ENCODE data around the gene ADCY10.
"Not testable (repeated sequence)": the region's sequence is repeated elsewhere in the genome, so short reads cannot be mapped to it uniquely, and the experiment has no call there.

The ADCY10 gene

DNA sequence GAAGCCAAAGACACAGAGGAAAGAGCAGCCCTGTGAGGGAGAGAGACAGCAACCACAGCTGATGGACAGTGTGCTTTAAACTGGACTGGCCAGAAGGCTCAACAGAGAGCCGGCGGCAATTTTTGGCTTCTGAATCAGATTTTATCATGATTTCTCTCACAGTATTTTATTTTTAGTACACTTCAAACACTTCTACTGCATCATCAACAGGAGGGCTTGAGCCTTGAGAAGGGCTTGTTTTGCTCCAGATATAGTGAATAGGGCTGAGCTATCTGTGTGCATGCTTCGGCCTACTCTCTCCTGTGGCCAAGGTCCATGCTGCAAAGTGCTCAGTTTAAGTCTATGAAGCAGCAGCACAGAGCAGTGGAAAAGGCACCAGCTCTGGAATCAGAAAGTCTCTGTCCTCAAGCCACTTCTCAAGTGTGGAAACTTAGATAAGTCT lies 33.3 kb downstream of the ADCY10 start:
- no peak for DNase-seq

DNA sequence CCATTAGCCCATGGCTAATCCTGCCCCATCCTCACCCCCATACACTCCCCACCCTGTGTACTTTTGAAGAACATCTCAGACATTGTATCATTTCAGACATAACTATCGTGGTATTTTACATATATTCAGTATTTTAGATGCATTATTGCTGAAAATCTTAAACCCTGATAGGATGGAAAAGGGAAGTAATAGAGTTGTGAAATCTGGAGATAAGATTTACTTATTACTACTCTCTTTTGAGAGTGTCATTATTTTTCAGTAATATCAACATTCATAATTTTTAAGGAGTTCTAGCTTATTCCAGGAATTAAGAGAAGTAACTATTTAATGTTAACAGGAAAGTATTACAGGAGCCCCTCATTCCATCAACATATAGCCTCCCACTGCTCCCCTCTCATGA lies 34.4 kb downstream of the ADCY10 start:
- no peak for DNase-seq

DNA sequence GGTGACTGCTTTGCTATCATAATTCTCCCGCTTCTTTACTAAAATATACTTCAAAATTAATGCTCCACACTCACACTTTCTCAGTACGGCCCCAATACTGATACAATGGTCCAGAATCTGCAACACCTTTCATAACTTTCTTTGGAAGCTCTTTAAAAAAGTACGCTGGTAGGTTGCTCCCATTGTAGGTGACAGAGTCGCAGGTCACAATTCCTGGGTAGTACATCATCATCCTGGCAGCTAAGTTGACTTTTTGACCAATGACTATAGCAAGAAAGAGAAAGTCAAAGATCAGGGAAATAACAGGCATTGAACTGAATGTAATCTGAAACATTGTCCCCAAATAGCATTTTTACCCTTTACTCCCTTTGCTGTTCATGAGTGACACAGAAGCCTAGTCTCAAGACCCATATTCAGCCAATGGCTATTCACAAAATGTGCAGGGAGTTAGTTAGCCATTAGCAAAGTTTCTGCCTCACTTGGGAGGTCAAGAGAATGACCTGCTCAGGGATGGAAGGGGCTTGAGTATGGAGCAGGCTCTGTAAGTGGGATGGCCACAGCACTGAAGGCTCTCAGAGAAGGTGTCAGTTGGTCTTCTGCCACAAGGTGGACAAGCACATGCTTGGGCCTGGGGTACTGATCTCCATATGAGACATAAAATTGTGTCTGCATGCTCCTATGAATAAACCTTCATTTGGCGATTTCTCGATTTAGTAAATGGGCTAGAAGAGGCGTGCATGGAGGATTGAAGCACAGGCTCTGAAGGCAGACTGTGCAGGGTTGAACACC lies 35.4 kb downstream of the ADCY10 start:
- DNase-seq, result peak; percentile 14

DNA sequence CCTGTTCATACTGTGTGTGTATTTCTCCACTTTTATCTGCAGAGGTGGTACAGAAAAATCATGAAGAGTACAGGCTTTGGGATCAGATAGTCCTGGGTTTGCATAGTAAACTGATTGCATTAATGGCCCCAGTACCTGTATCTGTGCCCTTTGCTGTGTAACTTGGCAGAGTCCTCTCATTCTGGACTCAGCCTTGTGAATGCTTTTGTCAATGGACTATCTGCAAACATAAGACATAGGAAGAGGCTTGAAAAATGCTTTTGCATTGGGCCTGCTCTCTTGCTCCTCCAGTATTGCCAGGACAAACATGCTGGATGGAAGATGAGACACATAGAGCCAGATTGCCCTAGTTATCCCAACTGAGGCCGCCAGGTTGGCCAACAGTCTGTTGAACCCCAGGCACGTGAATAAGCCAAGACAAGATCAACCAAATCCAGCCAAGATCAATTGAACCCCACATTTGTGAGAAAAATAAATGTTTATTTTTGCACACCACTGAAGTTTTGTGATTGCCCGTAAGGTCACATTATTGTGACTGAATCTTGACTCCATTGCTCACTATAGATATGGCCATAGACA lies 37.2 kb downstream of the ADCY10 start:
- DNase-seq, result no peak

DNA sequence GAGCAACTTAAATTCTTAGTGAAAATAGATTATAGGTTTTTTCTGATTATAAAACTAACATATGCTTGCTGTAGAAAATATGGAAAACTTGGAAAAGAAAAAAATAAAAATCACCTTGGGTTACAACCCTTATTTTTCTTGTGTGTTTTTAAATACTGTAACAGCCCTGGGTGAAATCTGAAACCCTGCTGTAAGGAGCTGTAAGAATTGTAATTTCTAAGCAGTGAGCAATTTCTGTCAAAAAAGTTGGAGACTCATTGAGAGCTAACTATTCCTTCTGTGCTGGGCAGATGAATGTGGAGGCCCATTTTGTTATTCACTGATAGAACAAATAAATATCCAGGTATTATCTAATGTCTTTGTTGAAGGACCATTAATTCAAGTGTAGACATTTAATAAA lies 42.6 kb downstream of the ADCY10 start:
- no peak for DNase-seq

DNA sequence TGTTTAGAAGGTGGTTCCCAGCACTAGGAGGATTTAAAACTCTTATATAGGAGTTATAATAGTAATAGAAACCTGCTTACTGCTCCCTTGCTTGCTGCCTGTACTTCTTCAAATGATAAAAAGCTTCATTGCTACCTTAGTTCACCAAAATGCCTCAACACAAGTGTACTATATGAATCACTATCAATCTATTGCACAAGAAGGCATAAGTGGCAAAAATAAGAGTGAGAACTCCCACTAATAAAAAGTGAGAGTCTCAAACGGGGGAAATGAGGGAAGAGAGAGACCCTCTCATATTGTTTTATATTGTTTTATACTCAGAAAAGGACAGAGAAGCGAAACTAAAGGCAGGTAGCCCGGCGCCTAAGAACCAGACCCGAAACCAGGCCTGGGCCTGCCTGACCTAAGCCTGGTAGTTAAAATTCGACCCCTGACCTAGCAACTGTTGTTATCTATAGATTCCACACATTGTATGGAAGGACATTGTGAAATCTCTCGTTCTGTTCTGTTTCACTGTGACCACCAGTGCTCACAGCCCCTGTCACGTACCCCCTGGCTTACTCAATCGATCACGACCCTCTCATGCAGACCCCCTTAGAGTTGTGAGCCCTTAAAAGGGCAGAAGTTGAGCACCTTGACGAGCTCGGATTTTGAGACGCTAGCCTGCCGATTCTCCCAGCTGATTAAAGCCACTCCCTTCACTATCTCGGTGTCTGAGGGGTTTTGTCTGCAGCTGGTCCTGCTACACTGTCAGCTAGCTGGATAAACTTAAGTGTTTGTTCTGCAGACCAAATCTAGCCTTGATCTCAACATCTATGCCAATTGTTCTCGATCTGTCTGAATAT lies 44.6 kb downstream of the ADCY10 start:
- DNase-seq, result not testable (repeated sequence)

DNA sequence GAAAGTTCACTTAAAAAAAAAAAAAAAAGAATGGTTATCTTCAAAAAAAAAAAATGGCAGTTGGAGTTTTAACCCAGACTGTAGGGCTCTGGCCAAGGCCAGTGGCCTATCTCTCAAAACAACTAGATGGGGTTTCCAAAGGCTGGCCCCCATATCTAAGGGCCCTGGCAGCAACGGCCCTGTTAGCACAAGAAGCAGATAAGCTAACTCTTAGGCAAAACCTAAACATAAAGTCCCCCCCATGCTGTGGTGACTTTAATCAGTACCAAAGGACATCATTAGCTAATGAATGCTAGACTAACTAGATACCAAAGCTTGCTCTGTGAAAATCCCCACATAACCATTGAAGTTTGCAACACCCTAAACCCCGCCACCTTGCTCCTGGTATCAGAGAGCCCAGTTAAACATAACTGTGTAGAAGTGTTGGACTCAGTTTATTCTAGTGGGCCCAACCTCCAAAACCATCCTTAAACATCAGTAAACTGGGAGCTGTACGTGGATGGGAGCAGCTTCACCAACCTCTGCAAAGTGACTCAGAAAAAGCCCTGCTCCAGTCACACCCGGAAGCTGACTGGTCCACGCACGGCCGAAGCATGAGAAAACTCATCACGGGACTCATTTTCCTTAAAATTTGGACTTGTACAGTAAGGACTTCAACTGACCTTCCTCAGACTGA lies 47.1 kb downstream of the ADCY10 start:
- DNase-seq, result not testable (repeated sequence)

- not testable (repeated sequence) for DNase-seq
Observed at GRCh38 chr1:167866326-167866725, 47.6 kb downstream of the ADCY10 start.

GRCh38 chr1:167865804-167866308 lies 48.1 kb downstream of the ADCY10 start:
- not testable (repeated sequence) for DNase-seq

- not testable (repeated sequence) for DNase-seq
Observed at GRCh38 chr1:167865193-167865592, 48.7 kb downstream of the ADCY10 start.

GRCh38 chr1:167864392-167865032 lies 49.4 kb downstream of the ADCY10 start:
- DNase-seq, result no peak

GRCh38 chr1:167863921-167864279 lies 50.0 kb downstream of the ADCY10 start:
- DNase-seq, result no peak

- DNase-seq, result not testable (repeated sequence)
Observed at GRCh38 chr1:167863191-167863920, 50.6 kb downstream of the ADCY10 start.

- peak; percentile 18 for DNase-seq
Observed at GRCh38 chr1:167862432-167863076, 51.4 kb downstream of the ADCY10 start.

DNA sequence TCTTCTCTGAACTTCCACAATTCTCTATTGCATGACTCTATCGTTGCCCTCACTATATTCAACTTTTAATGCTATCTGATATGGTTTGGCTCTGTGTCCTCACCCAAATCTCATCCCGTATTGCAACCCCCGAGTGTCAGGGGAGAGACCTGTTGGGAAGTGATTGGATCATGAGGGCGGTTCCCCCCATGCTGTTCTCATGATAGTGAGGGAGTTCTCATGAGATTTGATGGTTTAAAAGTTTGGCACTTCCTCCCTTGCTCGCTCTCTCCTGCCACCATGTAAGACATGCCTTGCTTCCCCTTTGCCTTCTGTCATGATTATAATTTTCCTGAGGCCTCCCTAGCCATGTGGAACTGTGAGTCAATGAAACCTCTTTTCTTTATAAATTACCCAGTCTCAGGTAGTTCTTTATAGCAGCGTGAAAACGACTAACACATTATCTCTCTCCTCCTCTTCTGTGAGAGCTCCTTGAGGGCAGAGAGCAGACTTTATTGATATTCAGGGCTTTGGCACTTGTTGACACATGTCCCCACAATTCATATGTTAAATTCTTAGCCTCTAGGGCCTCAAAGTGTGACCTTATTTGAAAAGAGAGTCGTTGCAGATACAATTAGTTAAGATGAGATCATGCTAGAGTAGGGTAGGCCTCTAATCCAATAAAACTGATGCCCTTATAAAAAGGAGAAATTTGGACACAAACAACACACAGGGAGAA lies 52.1 kb downstream of the ADCY10 start:
- no peak for DNase-seq

DNA sequence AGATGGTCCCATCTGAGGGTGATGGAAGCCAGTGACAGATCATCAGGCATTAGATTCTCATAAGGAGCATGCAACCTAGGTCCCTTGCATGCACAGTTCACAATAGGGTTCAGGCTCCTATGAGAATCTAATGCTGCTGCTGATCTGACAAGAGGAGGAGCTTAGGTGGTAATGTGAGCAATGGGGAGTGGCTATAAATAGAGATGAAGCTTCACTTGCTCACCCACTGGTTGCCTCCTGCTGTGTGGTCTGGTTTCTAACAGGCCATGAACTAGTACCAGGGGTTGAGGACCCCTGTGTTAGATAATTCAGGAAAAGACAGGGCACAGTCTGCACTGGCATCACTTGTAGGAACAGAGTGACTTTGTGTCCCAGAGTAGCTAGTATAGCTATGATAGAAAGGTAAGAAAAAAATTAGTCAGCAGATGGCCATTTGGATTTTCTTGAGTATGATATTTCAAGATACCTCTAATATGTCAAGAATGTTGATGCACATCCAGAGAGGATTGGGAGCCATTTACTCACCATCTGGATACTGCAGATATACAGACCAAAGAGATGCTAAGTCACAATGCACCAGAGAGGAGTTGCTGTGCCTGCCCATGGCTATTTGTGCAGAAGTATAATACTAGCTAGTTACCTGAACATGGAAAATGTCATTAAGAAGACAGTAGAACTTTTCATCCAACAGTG lies 53.6 kb downstream of the ADCY10 start:
- DNase-seq, result no peak

DNA sequence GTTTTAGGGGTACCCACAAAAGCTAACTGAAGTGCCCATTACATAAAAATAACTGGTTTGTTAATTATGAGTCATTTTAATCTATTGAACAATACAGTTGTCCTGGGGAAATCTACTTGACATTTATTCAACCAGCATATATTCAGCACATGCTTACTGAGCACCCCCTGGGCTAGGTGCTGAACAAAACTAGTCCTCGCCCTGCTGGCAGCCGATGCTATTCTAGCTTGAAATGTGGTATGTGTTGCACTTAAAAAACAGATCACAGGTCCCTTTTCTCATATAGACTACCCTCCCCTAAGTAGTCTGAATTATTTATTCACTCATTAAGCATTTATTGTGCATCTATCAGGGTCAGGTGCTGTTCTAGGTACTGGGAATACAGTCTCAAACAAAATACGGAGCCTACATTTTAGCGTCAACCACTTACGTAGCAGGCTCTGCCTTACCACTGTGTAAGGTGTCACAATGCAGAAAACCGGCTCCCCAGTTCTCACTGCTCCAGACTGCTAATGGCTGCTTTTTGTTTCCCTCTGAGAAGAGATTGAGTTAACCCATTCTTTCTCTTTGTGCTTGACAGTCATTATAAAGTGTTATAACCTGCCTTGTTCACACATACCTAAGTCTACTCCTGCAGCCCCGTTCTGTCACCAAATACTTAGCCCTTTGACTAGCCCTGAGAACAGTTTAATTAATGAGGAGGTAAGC lies 57.1 kb downstream of the ADCY10 start:
- no peak for DNase-seq

DNA sequence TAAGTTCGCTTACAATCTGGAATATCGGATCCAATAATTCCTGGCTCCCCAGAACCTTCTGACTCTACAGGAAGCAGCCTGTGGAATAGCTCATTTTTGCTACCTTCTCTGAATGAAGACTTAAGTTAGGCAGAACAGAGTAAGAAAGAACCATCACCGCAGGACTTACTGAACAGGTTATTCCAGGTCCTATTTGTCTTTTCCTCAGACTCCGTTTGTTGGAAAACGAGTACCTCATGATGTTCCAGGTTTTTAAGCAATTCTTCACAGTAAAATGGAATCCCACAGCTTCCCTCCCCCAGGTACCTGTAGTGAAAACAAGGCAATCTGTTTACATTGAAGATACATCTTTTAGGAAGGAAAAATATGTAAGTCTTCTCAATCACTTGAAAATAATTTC lies 59.8 kb downstream of the ADCY10 start:
- DNase-seq, result peak; percentile 60

DNA sequence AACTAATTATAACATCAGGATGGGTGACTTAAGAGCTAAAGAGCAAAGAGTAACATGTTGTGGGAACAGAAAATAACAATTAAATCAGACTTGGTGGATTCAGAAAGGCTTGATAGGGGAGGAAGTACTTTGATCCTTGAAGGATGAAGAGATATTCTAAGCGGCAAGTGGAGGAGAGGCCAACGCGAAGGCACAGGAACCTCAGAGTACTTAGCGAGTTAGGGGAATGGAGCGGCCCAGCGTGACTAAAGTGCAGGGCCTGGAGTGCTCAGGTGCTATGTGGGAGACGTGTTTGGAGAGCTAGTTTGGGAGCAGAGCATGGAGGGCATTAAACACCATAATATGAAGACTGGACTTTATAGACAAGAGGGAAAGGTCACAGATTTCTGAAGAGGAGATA lies 64.3 kb downstream of the ADCY10 start:
- DNase-seq, result no peak

All from DMS53 (cell line).